Stimulated activated CD4-positive, alpha-beta T cell treated with anti-CD3 and anti-CD28 coated beads, Interleukin-1b, Interleukin-23, amount 100 ng/mL, for 4 hours (primary cell): Measurements from ENCODE around the gene PUS3.

Experiments
- DNase-seq, 2 donors: peaks; one replicate each; pipeline ENCODE4 v3.0.0-alpha.2; 2020; ENCODE audit warnings: low read depth in 2 of 2

Gene PUS3

DNA sequence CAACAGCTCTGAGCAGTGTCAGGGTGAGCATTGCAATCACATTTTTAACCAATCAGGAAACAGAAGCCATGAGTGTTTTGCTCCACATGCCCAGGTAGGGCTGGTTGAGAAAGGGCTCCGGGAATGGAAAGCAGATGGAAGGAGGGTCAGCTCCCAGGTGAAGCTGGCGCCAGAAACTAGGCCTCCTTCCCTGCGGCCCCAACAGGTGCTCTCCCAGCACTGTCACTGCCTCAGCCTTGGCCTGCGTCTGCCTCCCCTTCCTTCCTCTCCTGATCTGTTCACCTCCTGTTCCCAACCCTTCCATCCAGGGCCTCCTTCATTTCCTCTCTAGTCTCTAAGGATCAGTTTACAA, 38.2 kb upstream of the PUS3 start:
- DNase-seq = no peak

DNA sequence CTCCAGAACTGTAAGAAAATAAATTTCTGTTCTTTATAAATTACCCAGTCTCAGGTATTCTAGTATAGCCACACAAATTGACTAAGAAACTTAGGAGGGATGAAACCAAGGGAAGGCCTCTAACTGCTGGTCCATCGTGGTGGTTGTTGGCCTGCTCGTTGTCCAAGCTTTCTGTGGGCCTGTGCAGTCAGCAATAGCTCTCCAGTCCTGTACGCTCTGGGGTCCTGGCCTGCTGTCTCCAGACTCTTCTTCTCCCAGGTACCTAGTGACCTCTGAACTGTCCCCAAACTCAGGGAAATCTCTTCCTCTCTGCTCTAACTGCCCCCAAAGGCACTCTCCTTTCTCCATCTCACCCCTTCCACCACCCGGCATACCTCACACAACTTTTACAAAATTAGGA, 37.1 kb upstream of the PUS3 start:
- DNase-seq = no peak

DNA sequence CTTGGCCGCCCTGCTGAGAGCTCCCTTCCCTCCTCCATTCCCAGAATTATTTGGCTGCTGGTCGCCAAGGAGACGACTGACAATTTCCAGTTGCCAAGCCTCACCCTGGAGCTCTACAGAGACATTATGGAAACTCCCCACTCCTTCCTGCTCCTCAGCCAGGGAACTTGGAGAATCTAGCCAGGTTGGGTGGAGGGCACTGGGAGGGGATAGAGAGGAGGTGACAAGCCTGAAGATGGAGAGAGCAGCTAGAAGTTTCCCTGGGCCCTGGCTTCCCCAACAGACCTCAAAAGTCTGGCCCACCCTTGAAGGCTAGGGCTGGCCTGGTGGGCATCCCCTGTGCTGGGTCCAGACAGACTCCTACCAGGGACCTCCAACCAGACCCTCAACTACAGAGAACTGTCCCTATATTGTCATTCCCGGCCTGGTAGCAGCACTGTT, 36.1 kb upstream of the PUS3 start:
- DNase-seq = no peak

- no peak for DNase-seq
Observed at GRCh38 chr11:125938418-125938817, 35.4 kb upstream of the PUS3 start.

DNA sequence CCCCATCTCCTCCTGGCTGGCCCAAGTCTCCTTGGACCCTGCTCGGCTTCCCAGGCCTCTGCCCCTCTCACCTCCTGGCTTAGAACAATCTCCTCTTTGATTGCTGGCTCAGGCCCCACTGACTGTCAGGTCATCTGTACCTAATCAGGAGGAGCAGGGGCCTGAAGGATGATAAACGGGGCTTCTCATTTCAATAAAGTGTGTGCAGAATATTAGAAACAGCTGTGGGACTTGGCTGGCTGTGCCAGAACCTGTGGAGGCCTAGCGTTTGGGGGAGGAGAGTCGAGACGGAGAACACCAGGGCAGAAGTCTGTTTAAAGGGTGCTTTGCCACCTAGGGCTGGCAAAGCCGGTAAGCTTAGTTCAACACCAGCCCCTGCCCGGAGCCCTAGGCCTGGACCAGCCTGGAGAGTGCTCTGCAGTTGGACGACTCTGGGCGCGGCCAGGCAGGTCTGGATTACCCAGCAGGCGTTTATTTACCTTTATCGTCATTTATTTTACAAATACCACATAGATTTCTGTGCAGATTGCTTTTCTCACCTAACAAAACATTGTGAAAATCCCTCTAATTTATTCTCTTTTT, 32.7 kb upstream of the PUS3 start:
- DNase-seq = no peak

DNA sequence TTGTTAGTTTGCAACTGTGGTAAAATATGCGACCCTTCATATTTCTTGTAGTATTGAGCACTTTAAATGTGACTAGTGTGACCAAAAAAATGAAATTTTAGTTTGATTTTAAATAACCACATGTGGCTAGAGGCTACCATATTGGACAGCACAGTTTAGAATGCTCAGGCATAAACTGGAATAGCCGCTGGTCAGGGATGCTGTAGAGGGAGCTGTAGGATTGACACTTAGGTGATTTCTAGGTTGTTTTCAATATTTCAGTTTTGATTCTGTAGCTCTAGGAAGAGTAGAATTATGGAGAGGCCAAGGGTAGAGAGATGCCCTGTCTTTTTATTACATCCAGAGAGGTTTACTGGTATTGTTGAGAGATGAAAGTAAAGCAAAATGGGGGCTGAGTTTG, 32.0 kb upstream of the PUS3 start:
- DNase-seq = no peak

- DNase-seq = no peak
Observed at GRCh38 chr11:125934473-125934872, 31.5 kb upstream of the PUS3 start.

DNA sequence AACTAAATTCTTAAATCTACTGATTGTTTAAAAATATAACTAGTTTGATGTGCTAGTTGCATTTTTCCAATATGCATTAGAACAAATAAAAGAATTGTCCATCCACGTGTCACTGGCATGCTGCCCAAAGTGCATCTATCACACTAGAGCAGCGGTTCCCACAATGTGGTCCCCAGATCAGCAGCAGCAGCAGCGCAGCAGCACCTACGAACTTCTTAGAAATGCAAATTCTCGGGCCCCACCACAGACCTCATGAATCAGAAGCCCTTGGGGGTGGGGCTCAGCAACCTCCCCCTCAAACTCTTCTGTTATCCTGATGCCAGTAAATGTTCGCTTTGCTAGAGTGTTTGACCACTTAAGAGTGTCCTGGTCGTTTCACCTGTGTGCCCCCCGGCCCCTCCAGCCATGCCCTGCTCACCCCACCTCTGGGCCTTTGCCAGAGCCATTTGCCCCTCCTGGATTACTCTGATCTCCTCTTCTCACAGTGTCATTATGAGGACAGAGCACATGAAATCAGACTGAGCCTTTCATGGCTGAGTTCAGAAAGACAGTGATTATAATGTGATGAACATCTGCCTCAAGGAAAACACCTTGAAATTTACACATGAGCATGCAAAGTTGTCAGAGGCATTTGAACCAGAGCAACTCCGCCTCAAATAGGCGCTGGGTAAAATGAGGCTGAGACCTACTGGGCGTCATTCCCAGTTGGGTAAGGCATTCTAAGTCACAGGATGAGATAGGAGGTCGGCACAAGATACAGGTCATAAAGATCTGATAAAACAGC, 30.2 kb upstream of the PUS3 start:
- no peak for DNase-seq

GRCh38 chr11:125932301-125932700, 29.3 kb upstream of the PUS3 start:
- DNase-seq = no peak

GRCh38 chr11:125931668-125932067, 28.7 kb upstream of the PUS3 start:
- no peak for DNase-seq

GRCh38 chr11:125931116-125931515, 28.1 kb upstream of the PUS3 start:
- no peak for DNase-seq

- no peak for DNase-seq
Observed at GRCh38 chr11:125930076-125930450, 27.1 kb upstream of the PUS3 start.

GRCh38 chr11:125929445-125930075, 26.6 kb upstream of the PUS3 start:
- DNase-seq = no peak

- DNase-seq = no peak
Observed at GRCh38 chr11:125926682-125927081, 23.7 kb upstream of the PUS3 start.

GRCh38 chr11:125925804-125926203, 22.8 kb upstream of the PUS3 start:
- no peak for DNase-seq

- no peak for DNase-seq
Observed at GRCh38 chr11:125925247-125925740, 22.3 kb upstream of the PUS3 start.

- DNase-seq = no peak
Observed at GRCh38 chr11:125924384-125925007, 21.5 kb upstream of the PUS3 start.

DNA sequence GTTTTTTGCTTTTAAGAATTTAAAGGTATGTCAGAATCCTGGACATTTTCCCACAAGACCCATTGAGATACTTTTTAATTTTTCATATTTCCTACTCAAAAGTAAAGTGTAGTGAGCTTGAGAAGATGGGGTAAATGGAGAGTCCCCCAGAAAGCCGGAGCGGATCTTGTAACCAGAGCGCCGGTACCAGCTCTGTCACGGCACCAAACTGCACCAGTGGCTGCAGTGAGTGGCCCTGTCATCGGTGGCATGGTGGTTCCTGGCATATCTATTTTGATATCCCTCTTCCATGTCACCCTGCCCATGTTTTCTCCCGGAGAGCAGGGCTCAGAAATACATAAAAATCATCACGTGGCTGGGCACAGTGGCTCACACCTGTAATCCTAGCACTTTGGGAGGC, 20.6 kb upstream of the PUS3 start:
- no peak for DNase-seq

DNA sequence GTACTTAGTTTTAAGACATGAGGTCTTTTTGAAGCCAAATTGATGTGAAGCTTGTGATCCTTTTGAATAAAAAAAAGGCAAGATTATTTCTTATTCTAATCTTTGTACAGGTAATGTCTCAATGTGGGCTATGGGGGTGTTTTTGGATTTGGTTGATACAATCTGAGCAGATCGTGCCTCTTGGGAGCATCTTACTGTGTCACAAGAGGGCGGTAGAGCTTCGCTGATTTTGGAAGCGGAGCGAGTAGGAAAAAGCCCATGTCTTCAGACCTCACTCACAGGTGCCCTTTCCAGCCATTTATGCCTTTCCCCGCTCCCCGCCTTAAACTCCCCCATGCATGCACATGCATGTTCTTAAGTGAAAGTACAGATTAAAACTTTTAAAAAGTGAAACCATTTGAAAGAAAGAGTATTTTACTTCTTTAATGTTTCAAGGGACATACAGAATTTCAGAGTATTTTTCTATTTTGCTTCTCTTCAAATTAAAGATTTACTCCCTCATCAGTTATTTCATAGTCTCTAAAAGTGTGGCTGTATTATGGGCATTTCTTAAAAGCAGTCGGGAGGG, 20.1 kb upstream of the PUS3 start:
- DNase-seq = peak; percentile 28 to 52

GRCh38 chr11:125922156-125922555, 19.1 kb upstream of the PUS3 start:
- DNase-seq = no peak

GRCh38 chr11:125921042-125921441, 18.0 kb upstream of the PUS3 start:
- DNase-seq = no peak

- no peak for DNase-seq
Observed at GRCh38 chr11:125918140-125918840, 15.3 kb upstream of the PUS3 start.
